RWPE1 (cell line): ENCODE measurements around the gene SLC25A51.
A peak's percentile ranks its signal among the peaks of the same experiment; 100 is the strongest.

Source experiments
- CTCF ChIA-PET: fragments of 350-600 bp; sonication (Branson Sonifier 250); formaldehyde crosslinking; extraction: SDS; loops from one replicate; lab custom pipeline; 2021; lab: Yijun Ruan, JAX
- POLR2A ChIA-PET: fragments of 400-600 bp; formaldehyde crosslinking; extraction: SDS; loops from one replicate; lab custom pipeline; 2020; ENCODE audit warnings: antibody characterized with exemption; ENCODE audit not compliant: low non-redundant PET; lab: Yijun Ruan, JAX
- DNase-seq: peaks from one replicate; pipeline ENCODE4 v3.0.0; 2012; ENCODE audit warnings: low spot score
- H3K27ac ChIP-seq: fragments of 450-650 bp; 2 replicates; pipeline ENCODE4 v1.5.1; 2017
- CTCF ChIP-seq: fragments of 450-650 bp; conservative IDR thresholded peaks from 2 replicates; pipeline ENCODE4 v1.5.1; 2017; ENCODE audit warnings: low read depth, mild to moderate bottlenecking

Gene SLC25A51

GRCh38 chr9:37949576-37949975, 45.6 kb upstream of the SLC25A51 start:
- H3K27ac ChIP-seq: peak overlapping the region; percentile 89
- DNase-seq: peak; percentile 57
- TF ChIP-seq CTCF: no peak
- ChIA-PET POLR2A (no interaction called here), CTCF (interaction anchor here (0.5 to 0.7 kb wide), 2 partner anchors 118 to 300 kb away, joined by 4 to 7 read pairs; no protein-coding TSS in a partner anchor)

- CTCF ChIA-PET: no interaction called here
- peak overlapping the region; percentile 89 for H3K27ac ChIP-seq
- POLR2A ChIA-PET: no interaction called here
- TF ChIP-seq CTCF: no peak
- no peak for DNase-seq
These were observed 44.6 kb upstream of the SLC25A51 start for GRCh38 chr9:37948417-37948980.

GRCh38 chr9:37947977-37948376, 44.0 kb upstream of the SLC25A51 start:
- POLR2A ChIA-PET: no interaction called here
- no peak for TF ChIP-seq CTCF
- CTCF ChIA-PET: no interaction called here
- peak overlapping the region; percentile 89 for H3K27ac ChIP-seq
- DNase-seq: no peak

GRCh38 chr9:37947471-37947870, 43.5 kb upstream of the SLC25A51 start:
- H3K27ac ChIP-seq: peak overlapping the region; percentile 89
- no peak for DNase-seq
- POLR2A ChIA-PET: interaction anchor here (0.5 kb wide), 1 partner anchor 95 kb away, joined by 3 read pairs; no protein-coding TSS in a partner anchor
- no peak for TF ChIP-seq CTCF
- CTCF ChIA-PET: no interaction called here

- H3K27ac ChIP-seq: peak overlapping the region; percentile 93; the same call in 1 of the 2 replicates
- CTCF ChIA-PET: no interaction called here
- POLR2A ChIA-PET: interaction anchor here (0.5 kb wide), 1 partner anchor 96 kb away, joined by 3 read pairs; no protein-coding TSS in a partner anchor
- DNase-seq: no peak
- TF ChIP-seq CTCF: no peak
These were observed 43.0 kb upstream of the SLC25A51 start for GRCh38 chr9:37946971-37947370.

GRCh38 chr9:37946041-37946440, 42.1 kb upstream of the SLC25A51 start:
- POLR2A ChIA-PET: no interaction called here
- H3K27ac ChIP-seq: peak overlapping the region; percentile 93; the same call in 1 of the 2 replicates
- TF ChIP-seq CTCF: no peak
- CTCF ChIA-PET: interaction anchor here (0.6 kb wide), 1 partner anchor 629 kb away, joined by 6 read pairs; no protein-coding TSS in a partner anchor
- DNase-seq: no peak
